Transverse colon (tissue), 4 donors: ENCODE data around the gene CACNA1G.

Source experiments
- CTCF ChIP-seq, 5 experiments: fragments of 200-600 bp in 3 of 5; fragments of 450-650 bp in 2 of 5; sonication (generic) in 3 of 5; IDR thresholded peaks; 1 replicate in 2 of 5; 2 replicates in 3 of 5; pipeline ENCODE4 v1.5.1; 2016 to 2017; ENCODE audit warnings: antibody characterized with exemption in 5 of 5, inconsistent platforms in 3 of 5, mild to moderate bottlenecking in 2 of 5, moderate library complexity in 1 of 5
- POLR2AphosphoS5 ChIP-seq, 3 donors: sonication (generic); formaldehyde crosslinking; IDR thresholded peaks; one replicate each; pipeline ENCODE4 v1.6.1; 2016; ENCODE audit warnings: antibody characterized with exemption in 3 of 3

DNA sequence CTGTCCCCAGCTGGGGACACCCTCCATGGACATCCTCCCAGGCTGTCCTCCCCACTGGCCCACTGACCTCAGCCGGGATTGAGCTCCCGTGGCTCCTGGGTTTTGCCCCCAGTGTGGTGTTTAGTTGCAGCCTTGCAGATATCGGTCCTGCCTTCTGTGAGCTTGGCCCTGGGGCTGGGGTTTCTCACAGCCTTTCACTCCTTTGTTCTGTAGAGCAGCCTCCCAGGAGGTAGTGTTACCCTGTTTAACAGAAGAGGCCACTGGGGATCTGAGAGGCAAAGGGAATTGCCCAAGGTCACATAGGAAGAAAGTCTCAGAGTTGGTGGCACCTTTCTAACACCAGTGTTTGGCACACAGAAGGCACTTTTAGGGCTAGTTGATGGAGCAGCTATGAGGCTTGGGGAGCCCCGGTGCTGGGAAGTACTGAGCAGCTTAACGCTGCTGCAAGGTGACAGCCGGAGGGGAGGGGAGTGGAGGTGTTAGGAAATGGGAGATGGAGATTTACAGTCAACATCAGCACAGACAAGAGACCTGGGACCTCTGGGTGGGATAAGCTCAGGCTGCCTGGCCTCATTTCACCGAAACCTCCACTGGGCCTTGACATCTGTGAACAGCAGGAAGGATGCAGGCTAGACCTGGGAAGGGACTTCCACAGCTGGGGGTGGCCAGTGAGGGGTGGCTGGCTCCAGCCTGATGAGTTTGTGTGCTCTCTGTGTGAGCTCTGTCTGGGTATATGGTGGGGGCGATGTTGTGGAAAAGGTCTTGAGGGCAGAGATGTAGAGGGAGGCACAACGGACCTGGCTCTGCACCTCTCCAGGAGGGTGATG, 26.1 kb downstream of the CACNA1G start:
- TF ChIP-seq POLR2AphosphoS5 (IDR thresholded peaks at IDR 0.05) (no peak), CTCF (IDR thresholded peaks at IDR 0.05) (no peak)
